SK-N-SH treated with all-trans-retinoic acid at 6 μM for 48 hours (cell line): ENCODE results near the gene IRX2.

Source experiments
- ARNTL ChIP-seq: fragments of 450-650 bp; formaldehyde crosslinking; IDR thresholded peaks from 2 replicates; pipeline ENCODE4 v1.5.0; 2020; ENCODE audit warnings: low read depth, mild to moderate bottlenecking, moderate library complexity, borderline replicate concordance
- RARB ChIP-seq: fragments of 250-450 bp; sonication (Bioruptor Pico); IDR thresholded peaks from 2 replicates; pipeline ENCODE4 v1.8.0; 2021; ENCODE audit warnings: mild to moderate bottlenecking, moderate library complexity

DNA sequence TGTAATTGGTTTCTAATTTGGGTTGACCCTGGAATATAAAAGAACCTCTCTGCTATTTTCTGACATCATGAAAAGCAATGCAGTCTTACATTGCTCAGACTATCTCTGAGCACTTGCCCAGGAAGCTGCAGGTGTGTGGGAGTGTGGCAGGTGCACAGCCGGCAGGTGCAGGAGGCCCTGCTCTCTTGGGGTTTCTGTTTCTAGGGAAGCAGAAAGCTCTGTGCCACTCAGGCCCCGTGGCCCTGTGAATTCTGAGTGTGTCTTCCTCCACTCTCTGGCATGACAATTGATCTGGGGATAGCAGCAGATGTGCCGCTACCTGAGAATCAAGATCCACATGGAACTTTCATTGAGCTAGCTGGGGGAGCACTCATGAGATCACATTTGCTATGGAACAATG, 45.7 kb upstream of the IRX2 start:
- no peak for TF ChIP-seq RARB
- no peak for TF ChIP-seq ARNTL (CRISPR knock-in tag)
